NCI-H345 treated with DMSO at 0.1 percent for 48 hours (cell line): ENCODE results near the gene POLE.

Source experiments
- DNase-seq: peaks from one replicate; lab custom pipeline; 2025; ENCODE audit not compliant: unreplicated experiment; lab: John Stamatoyannopoulos, UW

The POLE gene

DNA sequence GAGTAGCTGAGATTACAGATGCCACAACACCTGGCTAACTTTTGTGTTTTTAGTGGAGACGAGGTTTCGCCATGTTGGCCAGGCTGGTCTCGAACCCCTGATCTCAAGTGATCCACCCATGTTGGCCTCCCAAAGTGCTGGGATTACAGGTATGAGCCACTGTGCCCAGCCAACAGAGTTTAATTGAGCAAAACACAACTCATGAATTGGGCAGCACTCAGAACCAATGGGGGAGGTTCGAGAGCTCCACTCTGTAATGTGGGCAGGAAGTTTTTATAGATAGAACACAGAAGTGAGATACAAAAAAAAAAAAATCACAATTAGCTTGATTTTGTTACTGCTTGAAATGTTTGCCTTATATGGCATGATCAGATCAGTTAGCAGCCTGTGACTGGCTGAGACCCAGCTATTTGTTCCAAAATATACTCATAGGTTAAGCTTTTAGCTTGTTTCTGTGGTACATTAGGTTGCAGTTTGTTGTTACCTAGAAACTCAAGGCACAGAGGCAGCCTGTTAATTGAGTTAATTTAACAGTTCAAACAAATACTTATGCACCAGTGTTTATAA, 69.9 kb downstream of the POLE start:
- DNase-seq, result no peak

GRCh38 chr12:132615579-132616038, 71.5 kb downstream of the POLE start:
- DNase-seq, result no peak

GRCh38 chr12:132614861-132615578, 72.1 kb downstream of the POLE start:
- peak; percentile 68 for DNase-seq

GRCh38 chr12:132614029-132614428, 73.1 kb downstream of the POLE start:
- no peak for DNase-seq

DNA sequence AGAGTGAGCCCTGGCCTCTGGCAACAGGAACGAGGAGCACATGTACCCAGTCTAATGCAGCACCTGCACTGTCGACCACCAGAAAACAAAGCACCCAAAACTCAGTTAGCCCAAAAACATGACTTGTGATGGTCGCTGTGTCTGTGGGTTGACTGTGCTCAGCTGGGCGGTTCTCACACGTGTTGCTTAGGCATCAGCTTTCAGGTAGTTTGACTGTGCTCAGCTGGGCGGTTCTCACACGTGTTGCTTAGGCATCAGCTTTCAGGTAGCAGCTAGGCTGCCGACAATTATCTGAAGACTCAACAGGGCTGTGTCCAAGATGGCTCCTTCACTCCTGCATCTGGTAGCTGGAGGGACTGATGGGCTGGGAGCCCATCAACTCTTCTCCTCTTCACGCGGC, 75.5 kb downstream of the POLE start:
- DNase-seq, result no peak

- no peak for DNase-seq
Measured at GRCh38 chr12:132610866-132611602, 76.1 kb downstream of the POLE start.

- DNase-seq, result no peak
Measured at GRCh38 chr12:132610051-132610759, 76.9 kb downstream of the POLE start, which contains the start of gene LRCOL1. Gene LRCOL1 (minus strand): TSS chr12:132610582. CDS start chr12:132606251, 4,331 bp downstream.

DNA sequence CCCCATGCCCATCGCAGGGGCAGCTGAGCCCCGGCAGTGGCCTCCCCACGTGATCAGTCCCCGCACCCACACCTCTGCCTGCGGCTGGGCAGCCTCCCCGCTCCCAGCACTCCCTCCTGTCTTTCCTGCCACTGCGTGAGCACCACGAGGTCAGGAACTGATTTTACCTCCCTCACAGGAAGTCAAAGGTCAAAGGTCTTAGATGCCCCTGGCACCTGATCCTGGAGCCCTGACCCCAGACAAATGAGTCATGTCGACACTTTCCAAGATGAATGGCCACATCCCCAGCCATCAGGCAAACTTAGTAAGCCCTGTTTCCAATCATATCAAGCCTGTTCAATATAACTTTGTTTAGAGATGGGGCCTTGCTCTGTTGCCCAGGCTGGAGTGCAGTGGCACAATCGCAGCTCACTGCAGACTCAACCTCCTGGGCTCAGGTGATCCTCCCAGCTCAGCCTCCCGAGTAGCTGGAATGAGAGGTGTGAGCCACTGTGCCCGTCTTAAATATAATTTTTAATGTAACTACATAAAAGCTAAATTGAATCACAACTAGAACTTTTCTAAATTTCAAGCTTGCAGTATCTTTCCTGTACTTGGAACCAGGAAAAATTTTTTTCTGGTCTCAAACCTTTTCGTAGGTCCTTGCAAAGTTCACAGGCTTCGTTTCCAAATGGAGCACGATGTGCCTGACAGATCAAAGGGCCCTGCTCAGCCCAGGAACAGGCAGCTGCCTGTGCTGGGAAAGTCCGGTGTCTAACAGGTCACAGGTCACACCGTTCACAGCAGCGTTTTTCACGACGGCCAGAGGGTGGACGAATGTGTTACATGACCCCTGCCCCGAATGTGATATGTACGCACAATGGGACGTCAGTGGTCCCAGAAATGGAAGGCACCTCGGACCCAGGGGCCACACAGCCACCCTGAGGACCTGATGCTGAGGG, 78.6 kb downstream of the POLE start:
- no peak for DNase-seq

- no peak for DNase-seq
Measured at GRCh38 chr12:132606927-132607326, 80.2 kb downstream of the POLE start.

- DNase-seq, result no peak
Measured at GRCh38 chr12:132606466-132606865, 80.7 kb downstream of the POLE start.

DNA sequence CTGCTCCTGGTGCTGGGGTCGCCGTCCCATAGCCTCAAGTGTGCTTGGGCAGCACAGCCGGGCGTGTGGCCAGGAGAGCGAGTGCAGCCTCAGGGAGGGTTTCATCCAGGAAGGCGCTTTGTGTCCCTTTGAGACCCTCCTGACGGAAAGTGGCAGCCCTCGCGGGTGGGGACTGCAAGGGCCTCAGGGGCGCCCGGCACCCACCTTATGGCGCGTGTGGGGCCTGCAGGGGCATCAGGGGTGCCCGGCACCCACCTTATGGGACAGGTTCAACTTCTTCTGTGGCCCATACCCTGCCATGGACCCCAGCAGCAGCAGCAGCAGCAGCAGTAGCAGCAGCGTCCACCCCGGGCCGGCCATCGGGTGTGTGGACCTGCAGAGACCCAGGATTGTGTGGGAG, 81.2 kb downstream of the POLE start:
- DNase-seq, result no peak

- DNase-seq, result no peak
Measured at GRCh38 chr12:132604668-132605441, 82.3 kb downstream of the POLE start.

DNA sequence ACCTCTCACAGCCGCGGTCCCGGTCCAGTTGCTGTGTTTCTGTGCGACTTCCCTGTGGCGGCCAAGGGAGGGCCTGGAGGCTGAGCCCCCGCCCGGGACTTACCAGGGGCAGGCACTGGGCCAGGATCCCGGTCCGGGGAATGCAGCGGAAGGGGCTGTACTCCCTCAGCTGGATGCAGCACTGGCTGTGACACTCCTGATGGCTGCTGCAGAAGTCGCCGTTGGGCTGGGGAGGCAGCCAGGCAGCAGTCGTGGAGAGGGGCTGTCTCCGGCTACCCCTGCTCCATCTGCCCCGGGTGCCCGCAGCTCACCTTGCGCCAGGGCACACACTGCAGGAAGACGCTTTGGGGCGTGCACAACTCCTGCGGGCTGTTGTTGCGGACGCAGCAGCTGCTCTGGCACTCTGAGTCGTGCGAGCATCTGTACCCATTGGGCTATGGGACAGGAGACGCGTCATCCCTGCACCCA, 83.0 kb downstream of the POLE start:
- DNase-seq, result no peak

GRCh38 chr12:132603240-132604150, 83.6 kb downstream of the POLE start:
- no peak for DNase-seq

DNA sequence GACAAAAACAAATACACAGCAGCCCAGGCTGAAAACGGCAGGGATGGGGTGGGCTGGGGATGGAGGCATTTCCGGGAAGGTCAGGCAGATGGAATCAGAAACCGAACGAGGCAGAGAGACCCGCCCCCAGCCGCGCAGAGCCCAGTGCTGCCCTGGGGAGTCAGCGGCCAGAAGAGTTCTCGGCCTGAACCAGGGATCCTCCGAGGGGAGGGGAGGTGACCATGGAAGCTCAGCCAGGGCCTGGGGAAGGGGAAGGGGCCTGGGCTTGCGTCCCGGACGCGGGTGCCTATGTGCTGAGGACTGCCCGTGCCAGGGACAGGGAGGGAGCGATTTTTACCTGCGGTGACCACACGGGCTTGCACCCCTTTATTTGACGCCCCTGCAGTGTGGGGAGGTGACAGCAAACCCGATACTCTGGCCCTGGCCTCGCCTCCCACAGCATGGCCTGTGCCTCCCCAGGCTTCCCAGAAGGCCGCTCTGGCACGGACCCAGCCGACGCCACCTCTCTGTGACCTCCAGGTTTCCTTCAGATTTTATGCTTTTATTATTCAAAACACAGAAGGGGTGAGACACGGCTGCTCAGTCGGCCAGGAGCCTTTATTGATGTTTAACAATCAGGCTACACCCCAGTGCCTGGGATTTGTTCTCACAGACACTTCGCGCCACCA, 84.4 kb downstream of the POLE start:
- no peak for DNase-seq

- DNase-seq, result no peak
Measured at GRCh38 chr12:132601171-132601883, 85.8 kb downstream of the POLE start.
